HG03039 (cell line): ENCODE results near the gene GREB1L.
"Not testable (repeated sequence)": the region's sequence is repeated elsewhere in the genome, so short reads cannot be mapped to it uniquely, and the experiment has no call there.

Experiments used
- ATAC-seq: cut with Tn5 transposase; IDR thresholded peaks from one replicate; pipeline ENCODE4 v1.9.1; 2021; ENCODE audit warnings: mild to moderate bottlenecking, moderate library complexity; ENCODE audit not compliant: unreplicated experiment

The GREB1L gene

GRCh38 chr18:21303895-21304294 lies 61.9 kb downstream of the GREB1L start:
- ATAC-seq: no peak

DNA sequence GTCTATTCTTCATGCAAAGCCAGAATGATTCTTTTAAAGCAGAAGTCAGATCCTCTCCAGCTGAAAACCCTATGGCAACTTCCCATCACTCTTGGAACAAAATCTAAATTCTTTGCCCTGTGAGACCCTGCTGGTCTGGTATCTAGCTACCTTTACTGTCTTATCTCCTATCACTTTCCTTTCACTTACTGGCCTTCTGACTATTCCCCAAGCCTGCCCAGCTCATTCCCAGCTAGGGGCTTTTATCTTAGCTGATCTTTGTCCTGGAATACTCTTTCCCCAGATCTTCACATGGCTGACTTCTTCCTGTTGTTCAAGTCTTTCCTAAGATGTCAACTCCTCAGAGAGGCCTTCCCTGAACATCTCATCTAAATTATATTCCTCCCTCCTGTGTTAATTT lies 63.6 kb downstream of the GREB1L start:
- ATAC-seq: no peak

DNA sequence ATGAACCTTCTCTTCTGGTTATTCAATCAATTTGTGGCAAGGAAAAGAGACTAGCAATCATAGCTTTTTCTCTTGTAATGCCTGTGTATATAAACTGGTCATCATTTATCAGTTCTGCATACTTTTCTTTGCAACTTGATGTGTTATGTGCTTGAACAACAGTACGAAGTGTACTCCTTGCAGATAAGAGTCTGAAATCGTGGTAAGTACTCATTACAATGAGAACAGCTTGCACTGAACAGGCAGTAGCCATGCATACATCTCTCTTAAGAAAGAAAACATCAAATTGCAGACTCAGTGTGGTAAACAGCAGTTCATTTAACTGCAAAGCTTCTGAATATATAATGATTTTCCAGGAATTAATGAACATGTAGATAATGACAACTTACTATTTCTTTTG lies 64.3 kb downstream of the GREB1L start:
- no peak for ATAC-seq

GRCh38 chr18:21307578-21307977 lies 65.5 kb downstream of the GREB1L start:
- no peak for ATAC-seq

GRCh38 chr18:21309248-21309647 lies 67.2 kb downstream of the GREB1L start:
- ATAC-seq: no peak

GRCh38 chr18:21311980-21312379 lies 69.9 kb downstream of the GREB1L start:
- not testable (repeated sequence) for ATAC-seq

DNA sequence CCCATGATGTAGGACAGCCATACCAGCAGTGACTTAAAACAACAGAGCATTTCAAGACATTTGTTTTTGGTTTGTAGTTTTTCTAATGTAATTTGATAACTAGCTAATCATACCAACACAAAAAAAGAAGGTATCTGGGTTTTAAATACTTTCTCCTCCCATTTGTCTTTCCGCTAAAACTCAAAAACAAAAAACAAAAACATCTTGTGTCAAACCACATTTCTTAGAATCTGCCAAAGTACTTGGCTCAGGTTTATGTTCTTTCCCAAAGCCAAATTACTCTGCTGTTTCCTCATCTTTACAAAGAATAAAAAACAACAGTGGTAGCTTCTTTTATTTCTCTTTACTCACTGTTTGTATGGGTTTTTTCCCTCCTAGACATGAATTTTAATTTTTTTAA lies 71.5 kb downstream of the GREB1L start:
- ATAC-seq: no peak

- no peak for ATAC-seq
Observed at GRCh38 chr18:21314724-21315123, 72.7 kb downstream of the GREB1L start.

DNA sequence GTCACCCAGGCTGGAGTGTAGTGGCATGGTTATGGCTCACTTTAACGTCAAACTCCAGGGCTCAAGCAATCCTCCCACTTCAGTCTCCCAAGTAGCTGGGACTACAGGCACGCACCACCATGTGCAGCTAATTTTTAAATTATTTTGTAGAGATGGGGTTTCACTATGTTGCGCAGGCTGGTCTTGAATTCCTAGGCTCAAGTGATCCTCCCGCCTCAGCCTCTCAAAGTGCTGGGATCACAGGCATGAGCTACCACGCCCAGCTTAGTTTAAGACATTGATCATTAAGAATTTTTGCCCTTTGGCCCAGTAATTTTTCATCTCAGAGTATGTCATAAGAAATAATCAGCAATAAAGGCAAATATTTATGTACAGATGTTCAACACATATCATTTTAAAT lies 73.1 kb downstream of the GREB1L start:
- ATAC-seq: not testable (repeated sequence)

GRCh38 chr18:21315741-21316197 lies 73.7 kb downstream of the GREB1L start:
- ATAC-seq: no peak

- no peak for ATAC-seq
Observed at GRCh38 chr18:21316296-21316695, 74.3 kb downstream of the GREB1L start.

- no peak for ATAC-seq
Observed at GRCh38 chr18:21321711-21322110, 79.7 kb downstream of the GREB1L start.

GRCh38 chr18:21327101-21327500 lies 85.1 kb downstream of the GREB1L start:
- no peak for ATAC-seq

- no peak for ATAC-seq
Observed at GRCh38 chr18:21330122-21330701, 88.2 kb downstream of the GREB1L start.

DNA sequence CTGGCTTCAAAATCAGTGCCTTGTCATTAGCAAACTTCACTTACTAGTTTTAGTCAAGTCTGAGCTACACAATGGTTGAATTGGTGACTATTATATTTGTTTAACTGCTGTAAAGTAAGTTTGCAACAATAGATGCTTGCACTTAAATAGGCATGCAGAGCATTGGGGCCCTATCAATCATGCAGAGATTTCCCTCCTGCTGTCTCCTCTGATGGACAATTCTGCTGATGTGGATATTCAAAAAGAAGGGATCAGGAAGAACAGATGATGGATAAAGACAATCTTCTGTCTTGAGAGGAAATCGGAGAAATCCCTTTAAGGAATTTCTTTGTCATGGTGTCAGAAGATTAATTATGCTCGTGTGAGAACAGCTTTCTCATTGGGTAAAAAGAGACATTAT lies 89.0 kb downstream of the GREB1L start:
- no peak for ATAC-seq

- ATAC-seq: no peak
Observed at GRCh38 chr18:21335927-21336488, 94.0 kb downstream of the GREB1L start.

DNA sequence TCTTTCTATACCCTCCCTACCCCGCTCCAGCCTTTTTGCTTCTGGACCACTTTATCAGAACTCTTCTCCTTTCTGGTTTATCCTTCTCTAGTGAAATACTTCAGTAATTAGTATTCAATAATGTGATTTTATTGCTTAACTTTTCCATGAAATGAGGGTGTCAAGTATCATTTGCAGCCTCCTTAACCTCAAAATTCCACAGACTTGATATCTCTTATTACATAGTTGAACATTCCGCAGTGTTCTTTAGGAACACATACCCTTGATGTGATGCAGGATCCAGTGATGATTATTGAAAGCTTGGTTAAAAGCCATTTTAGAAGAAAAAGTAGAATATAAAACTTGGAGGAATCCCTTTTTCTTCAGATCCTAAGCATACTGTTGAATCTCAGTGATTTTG lies 94.8 kb downstream of the GREB1L start:
- ATAC-seq: no peak

DNA sequence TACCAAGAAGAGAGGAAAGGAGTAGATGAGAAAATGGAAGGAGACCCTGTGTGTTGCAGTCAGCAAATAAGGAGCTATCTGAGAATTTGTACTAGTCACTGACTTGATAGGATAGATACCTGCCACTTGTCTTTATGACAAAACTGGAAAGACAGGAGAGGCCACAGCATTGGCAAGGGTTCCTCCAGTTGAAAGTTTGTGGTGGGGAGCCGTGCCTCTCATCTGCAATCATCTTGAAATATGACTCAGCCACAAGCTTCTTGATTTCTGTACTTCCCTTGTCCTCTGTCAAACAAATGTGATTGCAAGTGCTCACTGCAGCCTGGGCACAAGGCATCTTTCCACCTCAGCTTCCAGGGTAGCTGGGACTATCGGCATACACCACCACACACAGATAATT lies 99.1 kb downstream of the GREB1L start:
- ATAC-seq: no peak

DNA sequence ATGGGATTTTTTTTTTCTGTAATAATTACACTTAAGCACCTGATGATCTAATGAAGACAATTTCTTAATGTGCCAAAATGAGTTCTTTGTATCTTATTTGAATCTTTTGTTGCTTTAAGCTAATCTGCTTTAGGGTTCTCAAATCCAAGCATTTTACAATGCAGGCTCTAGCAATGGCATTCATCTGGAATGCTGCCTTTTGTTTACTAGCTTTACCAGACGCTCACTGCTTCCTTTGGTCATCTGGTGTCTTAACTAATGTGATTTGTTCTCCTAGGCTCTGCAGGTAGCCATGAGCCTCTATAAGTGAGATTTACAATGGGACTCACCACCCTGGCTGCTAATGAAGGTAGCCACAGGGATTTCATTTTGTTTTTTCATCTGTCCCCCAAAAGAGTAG lies 100.3 kb downstream of the GREB1L start:
- no peak for ATAC-seq

DNA sequence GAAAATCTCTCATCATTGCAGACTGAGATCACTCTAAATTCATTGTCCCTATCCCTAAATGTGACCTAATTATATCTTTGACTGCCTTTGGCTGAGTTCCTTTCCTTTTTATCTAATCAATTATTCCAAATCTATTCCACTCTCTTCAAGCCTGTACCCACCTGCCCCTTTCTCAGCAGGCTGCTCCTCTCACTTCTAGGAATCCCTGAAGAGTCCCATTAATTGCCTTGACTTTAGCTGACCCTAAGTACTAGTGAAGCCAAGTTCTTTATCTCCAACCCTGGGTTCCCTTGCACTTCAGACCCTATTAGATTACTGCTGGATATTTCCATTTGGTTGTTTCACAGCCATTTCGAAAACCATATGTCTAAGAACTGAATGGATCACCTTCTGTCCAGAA lies 102.8 kb downstream of the GREB1L start:
- ATAC-seq: no peak

DNA sequence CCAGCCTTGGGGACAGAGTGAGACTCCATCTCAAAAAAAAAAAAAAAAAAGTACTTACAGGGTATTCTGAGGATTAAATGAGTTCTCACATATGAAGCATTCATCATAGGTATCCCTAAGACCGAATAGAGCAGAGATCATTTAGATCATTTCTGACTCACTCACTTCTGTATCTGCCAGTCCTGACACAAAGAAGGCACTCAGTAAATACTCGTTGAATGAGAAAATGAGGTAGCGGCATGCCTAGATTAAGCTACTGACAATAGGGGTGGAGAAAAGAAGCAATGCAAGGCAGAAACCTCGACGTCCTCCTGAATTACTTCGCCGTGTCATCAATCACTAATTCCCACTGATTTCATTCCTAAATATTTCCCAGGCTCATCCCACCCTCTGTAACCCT lies 103.8 kb downstream of the GREB1L start:
- ATAC-seq: no peak

DNA sequence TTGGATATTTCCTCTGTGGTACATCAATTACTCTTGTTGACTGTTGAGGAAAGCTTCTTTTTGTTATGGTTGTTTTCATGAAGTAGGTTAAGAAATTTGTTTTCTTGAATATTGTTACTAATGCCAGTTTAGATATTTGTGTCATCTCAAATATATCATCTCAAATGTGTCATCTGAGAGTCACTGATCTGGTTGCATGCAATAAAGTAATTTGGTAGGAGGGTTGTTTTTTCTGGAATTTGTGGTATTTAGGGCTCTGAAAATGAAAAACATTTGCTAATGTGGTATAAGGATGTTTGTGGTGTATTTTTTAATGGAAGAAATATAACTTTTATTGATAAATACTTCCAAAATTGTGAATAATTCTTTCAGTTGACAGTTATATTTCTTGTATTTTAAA lies 117.7 kb downstream of the GREB1L start:
- ATAC-seq: no peak

- no peak for ATAC-seq
Observed at GRCh38 chr18:21361307-21361880, 119.4 kb downstream of the GREB1L start.
